PC-3 (cell line): ENCODE results near the gene POLR2H. TPM values are rescaled to one million over a fixed set of nuclear protein-coding genes. Genes with fewer than 3 reads are reported as not detected.

ENCODE experiments used
- ATAC-seq: fragments of 200-7000 bp; cut with Tn5 transposase; 2 replicates; pipeline ENCODE4 v1.9.1; 2020; ENCODE audit warnings: mild to moderate bottlenecking, moderate library complexity
- BruUV-seq: library from RNA; stranded (reverse); fragments of 400-500 nt; replicated peaks from 2 replicates; lab custom pipeline; 2021; lab: Mats Ljungman, UMichigan
- CTCF ChIA-PET: fragments of 300-600 bp; sonication (Branson Sonifier 250); formaldehyde crosslinking; loops from one replicate; lab custom pipeline; 2022; ENCODE audit warnings: antibody characterized with exemption; lab: Charles Lee
- POLR2A ChIA-PET: fragments of 300-600 bp; sonication (Branson Sonifier 250); formaldehyde crosslinking; loops from one replicate; lab custom pipeline; 2022; ENCODE audit warnings: antibody characterized with exemption; ENCODE audit not compliant: unreplicated experiment; lab: Charles Lee
- DNase-seq: peaks from one replicate; pipeline ENCODE4 v3.0.0-alpha.2; 2015
- H2AFZ ChIP-seq: fragments of 300-600 bp; sonication (generic); 2 replicates; pipeline ENCODE4 v1.6.0; 2016; ENCODE audit warnings: antibody characterized with exemption, low read length
- H3F3A ChIP-seq: fragments of 300-600 bp; sonication (generic); one replicate; pipeline ENCODE4 v1.6.0; 2017; ENCODE audit warnings: antibody characterized with exemption, low read length, control low read depth, mild to moderate bottlenecking; ENCODE audit not compliant: unreplicated experiment
- H3K27ac ChIP-seq: fragments of 300-600 bp; sonication (generic); 2 replicates; pipeline ENCODE4 v1.5.1; 2016; ENCODE audit warnings: mild to moderate bottlenecking, low read length
- H3K27me3 ChIP-seq: fragments of 300-600 bp; sonication (generic); 2 replicates; pipeline ENCODE4 v1.6.1; 2016; ENCODE audit warnings: low read length, mixed read lengths
- H3K36me3 ChIP-seq: fragments of 300-600 bp; sonication (generic); 2 replicates; pipeline ENCODE4 v1.6.1; 2016; ENCODE audit warnings: low read depth, mixed run types, low read length, mixed read lengths
- H3K4me1 ChIP-seq: fragments of 300-600 bp; sonication (generic); 2 replicates; pipeline ENCODE4 v1.5.1; 2016; ENCODE audit warnings: low read length; ENCODE audit not compliant: insufficient read depth
- H3K4me2 ChIP-seq: fragments of 300-600 bp; sonication (generic); 2 replicates; pipeline ENCODE4 v1.6.0; 2016; ENCODE audit warnings: low read length
- H3K4me3 ChIP-seq: fragments of 300-600 bp; sonication (generic); 2 replicates; pipeline ENCODE4 v1.5.1; 2016; ENCODE audit warnings: mild to moderate bottlenecking, low read length, mixed read lengths
- H3K79me2 ChIP-seq: fragments of 300-600 bp; sonication (generic); 2 replicates; pipeline ENCODE4 v1.6.1; 2017; ENCODE audit warnings: low read length, mixed read lengths
- H3K9ac ChIP-seq: fragments of 300-600 bp; sonication (generic); 2 replicates; pipeline ENCODE4 v1.6.0; 2016; ENCODE audit warnings: mild to moderate bottlenecking, low read length
- H3K9me2 ChIP-seq: fragments of 300-600 bp; sonication (generic); replicated peaks from 2 replicates; pipeline ENCODE4 v1.6.1; 2016; ENCODE audit warnings: mixed run types, low read length, mixed read lengths
- H3K9me3 ChIP-seq: fragments of 300-600 bp; sonication (generic); 2 replicates; pipeline ENCODE4 v1.6.1; 2016; ENCODE audit warnings: low read length, mixed read lengths
- H4K20me1 ChIP-seq: fragments of 300-600 bp; sonication (generic); 2 replicates; pipeline ENCODE4 v1.6.1; 2016; ENCODE audit warnings: low read length, mixed read lengths
- CTCF ChIP-seq: fragments of 300-600 bp; sonication (generic); conservative IDR thresholded peaks from 2 replicates; pipeline ENCODE4 v1.5.1; 2017; ENCODE audit warnings: antibody characterized with exemption, low read depth, mild to moderate bottlenecking, low read length
- EZH2 ChIP-seq: fragments of 300-600 bp; sonication (generic); IDR thresholded peaks from one replicate; pipeline ENCODE4 v1.6.1; 2017; ENCODE audit warnings: antibody characterized with exemption, mild to moderate bottlenecking, low read length; ENCODE audit not compliant: unreplicated experiment
- EZH2phosphoT487 ChIP-seq: fragments of 300-600 bp; sonication (generic); IDR thresholded peaks from 2 replicates; pipeline ENCODE4 v1.6.1; 2018; ENCODE audit warnings: mild to moderate bottlenecking, antibody characterized with exemption, low read length, borderline replicate concordance
- intact Hi-C: fragments of 100-400 bp; cut with micrococcal nuclease; formaldehyde crosslinking; loops from 2 replicates; pipeline ENCODE4 v1.9.0; 2023
- total RNA-seq: library from RNA; depleted of rRNA; stranded (reverse); fragments of >200 nt; gene quantifications from 2 replicates; pipeline ENCODE4 v1.2.3, GENCODE V29; 2014

POLR2H gene
- total RNA-seq, 1 experiment from 2014 or later = 193 TPM

- Histone ChIP-seq H3K27ac (no peak overlapping the region), H3K4me2 (no peak overlapping the region), H3K4me1 (no peaks in the 10 kb centered on the region), H3K79me2 (no peaks in the 10 kb centered on the region), H4K20me1 (no peaks in the 10 kb centered on the region), H3K9ac (no peak overlapping the region), H3K9me2 (no peaks in the 10 kb centered on the region), H3F3A (no peaks in the 10 kb centered on the region), H2AFZ (no peak overlapping the region), H3K36me3 (no peaks in the 10 kb centered on the region), H3K4me3 (no peak overlapping the region), H3K27me3 (peaks cover 33% of the 10 kb centered on the region), H3K9me3 (no peaks in the 10 kb centered on the region)
- ChIA-PET CTCF (no interaction called here), POLR2A (no interaction called here)
- no TSS peak for BruUV-seq
- ATAC-seq = no peak; the same call in 1 of the 2 replicates
- no peak for TF ChIP-seq CTCF
- TF ChIP-seq EZH2phosphoT487 = no peak
- TF ChIP-seq EZH2 = no peak
- no peak for DNase-seq
- intact Hi-C loops = no loop called here
Measured at GRCh38 chr3:184383033-184383740, 21.7 kb downstream of the POLR2H start.

- ATAC-seq (no peak), DNase-seq (no peak)
- no TSS peak for BruUV-seq
- no peak for TF ChIP-seq EZH2
- no peak for TF ChIP-seq CTCF
- TF ChIP-seq EZH2phosphoT487 = no peak
- Histone ChIP-seq H3K27me3 (peaks cover 29% of the 10 kb centered on the region), H3K4me1 (no peaks in the 10 kb centered on the region), H3K4me3 (no peak overlapping the region), H3K27ac (no peak overlapping the region), H3K79me2 (no peaks in the 10 kb centered on the region), H2AFZ (no peak overlapping the region), H3K9ac (no peak overlapping the region), H3K4me2 (no peak overlapping the region), H4K20me1 (no peaks in the 10 kb centered on the region), H3K36me3 (no peaks in the 10 kb centered on the region), H3K9me3 (no peaks in the 10 kb centered on the region), H3K9me2 (no peaks in the 10 kb centered on the region), H3F3A (no peaks in the 10 kb centered on the region)
- intact Hi-C loops = no loop called here
- CTCF ChIA-PET = no interaction called here
- POLR2A ChIA-PET = no interaction called here
Measured at GRCh38 chr3:184384342-184384741, 22.8 kb downstream of the POLR2H start.

- BruUV-seq = no TSS peak
- H3K27ac ChIP-seq = no peak overlapping the region
- DNase-seq = no peak
- CTCF ChIA-PET = interaction anchor here (0.6 kb wide), 1 partner anchor 13 kb away, joined by 11 read pairs; no protein-coding TSS in a partner anchor
- intact Hi-C loops = no loop called here
- no peaks in the 10 kb centered on the region for H3K36me3 ChIP-seq
- H3K9me2 ChIP-seq = no peaks in the 10 kb centered on the region
- H2AFZ ChIP-seq = no peak overlapping the region
- POLR2A ChIA-PET = no interaction called here
- no peaks in the 10 kb centered on the region for H3K9me3 ChIP-seq
- H3K4me1 ChIP-seq = no peaks in the 10 kb centered on the region
- no peak overlapping the region for H3K4me3 ChIP-seq
- H3K4me2 ChIP-seq = no peak overlapping the region
- TF ChIP-seq CTCF (no peak), EZH2phosphoT487 (no peak), EZH2 (no peak)
- peaks cover 28% of the 10 kb centered on the region for H3K27me3 ChIP-seq
- H3K79me2 ChIP-seq = no peaks in the 10 kb centered on the region
- no peak for ATAC-seq
- no peaks in the 10 kb centered on the region for H4K20me1 ChIP-seq
- H3K9ac ChIP-seq = no peak overlapping the region
- no peaks in the 10 kb centered on the region for H3F3A ChIP-seq
Measured at GRCh38 chr3:184384856-184385422, 23.4 kb downstream of the POLR2H start.
